ENCODE results near the gene MLIP.
A peak's percentile ranks its signal among the peaks of the same experiment; 100 is the strongest.

MLIP gene

GRCh38 chr6:54289426-54289825 lies 178.2 kb downstream of the MLIP start:
- peak; percentile 4 for DNase-seq

- no peak for DNase-seq
Observed at GRCh38 chr6:54291146-54291545, 179.9 kb downstream of the MLIP start.

GRCh38 chr6:54291738-54292137 lies 180.5 kb downstream of the MLIP start:
- DNase-seq = no peak

- no peak for DNase-seq
Observed at GRCh38 chr6:54294965-54295532, 183.8 kb downstream of the MLIP start.

- no peak for DNase-seq
Observed at GRCh38 chr6:54299542-54300269, 188.5 kb downstream of the MLIP start.

- no peak for DNase-seq
Observed at GRCh38 chr6:54301770-54302169, 190.5 kb downstream of the MLIP start.

- no peak for DNase-seq
Observed at GRCh38 chr6:54307439-54307910, 196.2 kb downstream of the MLIP start.

- DNase-seq = no peak
Observed at GRCh38 chr6:54308289-54308985, 197.2 kb downstream of the MLIP start, which contains the start of gene TINAG. Gene TINAG, plus strand, starts transcription at chr6:54308441. Its CDS starts 110 bp downstream, at chr6:54308551.

- no peak for DNase-seq
Observed at GRCh38 chr6:54308986-54309315, 197.7 kb downstream of the MLIP start.

GRCh38 chr6:54310377-54311152 lies 199.3 kb downstream of the MLIP start:
- no peak for DNase-seq

GRCh38 chr6:54315656-54316055 lies 204.4 kb downstream of the MLIP start:
- no peak for DNase-seq

Data from eye (tissue), 1 donor.